IPS-15b (cell line): ENCODE data around the gene AGBL4.

Experiments
- H3K27me3 ChIP-seq: one replicate; pipeline ENCODE4 v1.6.1; 2013; ENCODE audit warnings: low read length; ENCODE audit not compliant: control insufficient read depth, insufficient read depth
- H3K36me3 ChIP-seq: one replicate; pipeline ENCODE4 v1.6.1; 2013; ENCODE audit warnings: low read length; ENCODE audit not compliant: control insufficient read depth, insufficient read depth
- H3K4me1 ChIP-seq: one replicate; pipeline ENCODE4 v1.6.1; 2013; ENCODE audit warnings: mild to moderate bottlenecking, low read length; ENCODE audit not compliant: control insufficient read depth, insufficient read depth
- H3K4me3 ChIP-seq: one replicate; pipeline ENCODE4 v1.5.1; 2013; ENCODE audit warnings: low read depth, low read length
- H3K9ac ChIP-seq: one replicate; pipeline ENCODE4 v1.6.1; 2013; ENCODE audit warnings: low read depth, mild to moderate bottlenecking, low read length
- H3K9me3 ChIP-seq: one replicate; pipeline ENCODE4 v1.6.1; 2013; ENCODE audit warnings: mild to moderate bottlenecking, low read length; ENCODE audit not compliant: control insufficient read depth, insufficient read depth

AGBL4 gene

GRCh38 chr1:48680411-48681035 lies 1343.2 kb downstream of the AGBL4 start:
- H3K4me1 ChIP-seq, result no peaks in the 10 kb centered on the region
- H3K9ac ChIP-seq, result no peak overlapping the region
- H3K36me3 ChIP-seq, result no peaks in the 10 kb centered on the region
- H3K4me3 ChIP-seq, result no peak overlapping the region
- no peaks in the 10 kb centered on the region for H3K9me3 ChIP-seq
- H3K27me3 ChIP-seq, result no peaks in the 10 kb centered on the region

- no peaks in the 10 kb centered on the region for H3K4me1 ChIP-seq
Measured at GRCh38 chr1:48679859-48680258, 1343.9 kb downstream of the AGBL4 start.

GRCh38 chr1:48678710-48679505 lies 1344.8 kb downstream of the AGBL4 start:
- Histone ChIP-seq H3K9me3 (no peaks in the 10 kb centered on the region), H3K27me3 (no peaks in the 10 kb centered on the region), H3K9ac (no peak overlapping the region), H3K36me3 (no peaks in the 10 kb centered on the region), H3K4me1 (no peaks in the 10 kb centered on the region), H3K4me3 (no peak overlapping the region)

More at GRCh38 chr1:48679859-48680258, 1343.9 kb downstream of the AGBL4 start:
- H3K4me3 ChIP-seq, result no peak overlapping the region
- no peaks in the 10 kb centered on the region for H3K36me3 ChIP-seq
- H3K27me3 ChIP-seq, result no peaks in the 10 kb centered on the region
- no peaks in the 10 kb centered on the region for H3K9me3 ChIP-seq
- H3K9ac ChIP-seq, result no peak overlapping the region

- Histone ChIP-seq H3K4me1 (peaks cover 2% of the 10 kb centered on the region), H3K9ac (no peak overlapping the region), H3K27me3 (no peaks in the 10 kb centered on the region), H3K4me3 (no peak overlapping the region), H3K36me3 (no peaks in the 10 kb centered on the region), H3K9me3 (no peaks in the 10 kb centered on the region)
Measured at GRCh38 chr1:48677306-48678287, 1346.2 kb downstream of the AGBL4 start.

- H3K27me3 ChIP-seq, result no peaks in the 10 kb centered on the region
- no peaks in the 10 kb centered on the region for H3K9me3 ChIP-seq
- no peak overlapping the region for H3K9ac ChIP-seq
- H3K4me1 ChIP-seq, result peaks cover 2% of the 10 kb centered on the region
- H3K4me3 ChIP-seq, result no peak overlapping the region
- H3K36me3 ChIP-seq, result no peaks in the 10 kb centered on the region
Measured at GRCh38 chr1:48676822-48677221, 1346.9 kb downstream of the AGBL4 start.

- Histone ChIP-seq H3K36me3 (no peaks in the 10 kb centered on the region), H3K4me1 (peaks cover 2% of the 10 kb centered on the region), H3K9me3 (no peaks in the 10 kb centered on the region), H3K4me3 (no peak overlapping the region), H3K27me3 (no peaks in the 10 kb centered on the region), H3K9ac (no peak overlapping the region)
Measured at GRCh38 chr1:48676376-48676775, 1347.4 kb downstream of the AGBL4 start.

- Histone ChIP-seq H3K4me1 (peaks cover 2% of the 10 kb centered on the region), H3K27me3 (no peaks in the 10 kb centered on the region), H3K4me3 (no peak overlapping the region), H3K9me3 (no peaks in the 10 kb centered on the region), H3K9ac (no peak overlapping the region), H3K36me3 (no peaks in the 10 kb centered on the region)
Measured at GRCh38 chr1:48675251-48675650, 1348.5 kb downstream of the AGBL4 start.

- peaks cover 2% of the 10 kb centered on the region for H3K4me1 ChIP-seq
- H3K4me3 ChIP-seq, result no peak overlapping the region
- H3K9me3 ChIP-seq, result no peaks in the 10 kb centered on the region
- no peaks in the 10 kb centered on the region for H3K36me3 ChIP-seq
- H3K27me3 ChIP-seq, result no peaks in the 10 kb centered on the region
- H3K9ac ChIP-seq, result no peak overlapping the region
Measured at GRCh38 chr1:48674641-48675040, 1349.1 kb downstream of the AGBL4 start.

GRCh38 chr1:48673332-48674105 lies 1350.2 kb downstream of the AGBL4 start:
- Histone ChIP-seq H3K36me3 (no peaks in the 10 kb centered on the region), H3K27me3 (no peaks in the 10 kb centered on the region), H3K9me3 (no peaks in the 10 kb centered on the region), H3K4me1 (peaks cover 2% of the 10 kb centered on the region), H3K9ac (no peak overlapping the region), H3K4me3 (no peak overlapping the region)

- Histone ChIP-seq H3K4me1 (peaks cover 13% of the 10 kb centered on the region), H3K9ac (no peak overlapping the region), H3K36me3 (no peaks in the 10 kb centered on the region), H3K27me3 (no peaks in the 10 kb centered on the region), H3K9me3 (no peaks in the 10 kb centered on the region), H3K4me3 (no peak overlapping the region)
Measured at GRCh38 chr1:48671578-48671977, 1352.2 kb downstream of the AGBL4 start.
